Stimulated activated CD4-positive, alpha-beta T cell treated with anti-CD3 and anti-CD28 coated beads, Interleukin-2, amount 100 ng/mL, for 24 hours (primary cell): ENCODE results near the gene DNM2.
"Not testable (repeated sequence)": the region's sequence is repeated elsewhere in the genome, so short reads cannot be mapped to it uniquely, and the experiment has no call there.

Source experiments
- DNase-seq, 2 donors: peaks; one replicate each; pipeline ENCODE4 v3.0.0-alpha.2; 2020

The DNM2 gene

DNA sequence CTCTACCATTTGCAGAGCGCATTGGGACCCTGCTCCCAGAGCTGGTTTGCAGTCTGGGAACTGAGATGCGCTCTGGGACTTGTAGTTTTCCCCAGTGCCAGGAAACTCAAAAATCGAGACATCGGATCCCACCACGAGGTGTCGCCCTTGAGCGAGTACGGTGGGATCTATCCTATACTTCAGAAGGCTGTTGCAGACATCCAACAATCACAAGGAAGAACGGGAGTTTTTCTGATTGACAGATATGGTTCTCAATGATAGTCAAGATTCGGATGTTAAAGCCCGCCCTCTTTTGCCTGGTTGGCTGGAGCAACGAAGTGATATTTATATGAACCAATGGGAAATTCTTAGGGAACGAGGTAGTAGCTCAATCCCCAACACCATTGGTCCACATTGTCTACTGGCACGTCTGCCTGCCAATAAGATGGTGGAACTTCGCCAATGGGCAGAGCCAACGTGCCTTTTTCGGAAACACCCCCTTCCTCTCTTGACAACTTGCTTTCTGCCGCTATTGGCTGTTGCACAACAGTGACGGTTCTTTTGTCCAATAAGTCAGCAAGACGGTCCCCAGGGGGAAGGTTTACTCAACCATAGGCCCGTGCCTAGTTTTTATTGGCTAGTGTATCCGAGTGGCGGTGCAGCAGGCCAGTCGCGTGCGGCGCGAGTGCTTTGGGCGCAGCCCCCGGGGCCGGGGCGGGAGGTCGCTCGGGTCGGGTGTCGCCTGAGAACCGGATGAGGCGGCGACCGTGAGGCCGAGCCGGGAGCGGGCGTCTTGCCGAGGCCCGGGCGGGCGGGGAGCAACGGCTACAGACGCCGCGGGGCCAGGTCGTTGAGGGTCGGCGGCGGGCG, at the start of gene DNM2:
Gene DNM2, plus strand, starts transcription at position 724 of the 849 bp plus-strand sequence. CDS start 164 bp downstream, outside the sequence.
- DNase-seq: peak; percentile 98

DNA sequence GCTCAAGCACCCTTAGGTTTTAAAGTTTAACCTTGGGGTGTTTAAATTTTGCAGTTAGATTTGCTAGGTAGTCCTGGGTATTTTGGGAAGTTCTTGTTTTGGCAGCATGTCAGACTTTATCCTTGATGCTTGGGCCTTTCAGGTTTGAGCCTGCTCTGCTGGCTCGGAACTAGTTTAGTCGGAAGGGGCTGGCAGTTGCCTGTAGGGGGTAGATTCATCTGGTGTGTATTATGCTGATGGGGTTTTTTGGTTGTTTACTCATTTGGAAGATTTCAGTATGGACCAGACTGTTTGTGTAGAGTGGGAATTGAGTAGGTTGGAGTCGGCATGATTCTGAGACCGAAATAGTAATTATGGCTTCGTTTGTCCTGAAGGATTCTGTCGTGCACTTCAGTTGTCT, 48.6 kb upstream of the DNM2 start:
- no peak for DNase-seq

DNA sequence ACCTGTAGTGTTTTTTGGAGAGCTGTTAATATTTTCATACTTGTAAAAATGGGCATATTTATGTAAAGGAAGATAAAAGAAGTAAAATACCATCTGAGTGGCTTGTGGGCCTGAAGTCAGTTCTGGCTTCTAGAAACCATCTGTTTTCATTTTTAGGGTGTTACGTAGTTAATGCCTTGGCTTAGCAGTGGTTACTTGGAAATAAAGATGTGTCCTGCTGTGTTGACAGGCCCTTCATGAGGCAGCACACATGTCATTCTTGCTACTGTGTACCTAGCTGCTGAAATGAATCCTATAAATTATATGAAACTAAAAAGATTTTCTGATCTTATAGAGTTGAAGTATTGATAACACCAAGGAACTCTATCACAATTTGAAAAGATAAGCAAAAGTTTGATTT, 47.7 kb upstream of the DNM2 start:
- no peak for DNase-seq

GRCh38 chr19:10670876-10671804, 46.7 kb upstream of the DNM2 start:
- no peak for DNase-seq

DNA sequence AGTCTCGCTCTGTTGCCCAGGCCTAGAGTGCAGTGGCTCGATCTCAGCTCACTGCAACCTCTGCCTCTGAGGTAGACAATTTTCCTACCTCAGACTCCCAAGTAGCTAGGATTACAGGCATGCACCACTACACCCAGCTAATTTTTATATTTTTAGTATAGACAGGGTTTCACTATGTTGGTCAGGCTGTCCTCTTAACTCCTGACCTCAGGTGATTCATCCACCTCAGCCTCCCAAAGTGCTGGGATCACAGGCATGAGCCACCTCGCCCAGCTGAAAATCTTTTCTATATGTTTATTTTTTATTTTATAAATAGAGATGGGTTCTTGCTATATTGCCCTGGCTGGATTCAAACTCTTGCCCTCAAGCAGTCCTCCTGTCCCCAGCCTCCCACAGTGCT, 46.0 kb upstream of the DNM2 start:
- DNase-seq: not testable (repeated sequence)

DNA sequence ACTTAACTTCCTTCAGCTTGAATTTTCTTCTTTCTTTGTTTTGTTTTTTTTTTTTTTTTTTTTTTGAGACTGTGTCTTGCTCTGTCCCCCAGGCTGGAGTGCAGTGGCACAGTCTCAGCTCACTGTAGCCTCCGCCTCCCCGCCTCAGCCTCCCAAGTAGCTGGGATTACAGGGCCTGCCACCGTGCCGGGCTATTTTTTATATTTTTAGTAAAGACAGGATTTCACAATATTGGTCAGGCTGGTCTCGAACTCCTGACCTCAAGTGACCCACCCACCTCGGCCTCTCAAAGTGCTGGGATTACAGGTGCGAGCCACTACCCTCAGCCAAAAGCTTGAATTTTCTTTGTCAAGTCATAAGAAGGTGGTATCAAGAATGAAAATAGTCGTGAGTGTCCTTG, 42.7 kb upstream of the DNM2 start:
- DNase-seq: not testable (repeated sequence)

- no peak for DNase-seq
These were observed 40.1 kb upstream of the DNM2 start for GRCh38 chr19:10677751-10678150.

GRCh38 chr19:10678813-10679212, 39.1 kb upstream of the DNM2 start:
- DNase-seq: no peak

GRCh38 chr19:10679743-10680142, 38.1 kb upstream of the DNM2 start:
- no peak for DNase-seq

DNA sequence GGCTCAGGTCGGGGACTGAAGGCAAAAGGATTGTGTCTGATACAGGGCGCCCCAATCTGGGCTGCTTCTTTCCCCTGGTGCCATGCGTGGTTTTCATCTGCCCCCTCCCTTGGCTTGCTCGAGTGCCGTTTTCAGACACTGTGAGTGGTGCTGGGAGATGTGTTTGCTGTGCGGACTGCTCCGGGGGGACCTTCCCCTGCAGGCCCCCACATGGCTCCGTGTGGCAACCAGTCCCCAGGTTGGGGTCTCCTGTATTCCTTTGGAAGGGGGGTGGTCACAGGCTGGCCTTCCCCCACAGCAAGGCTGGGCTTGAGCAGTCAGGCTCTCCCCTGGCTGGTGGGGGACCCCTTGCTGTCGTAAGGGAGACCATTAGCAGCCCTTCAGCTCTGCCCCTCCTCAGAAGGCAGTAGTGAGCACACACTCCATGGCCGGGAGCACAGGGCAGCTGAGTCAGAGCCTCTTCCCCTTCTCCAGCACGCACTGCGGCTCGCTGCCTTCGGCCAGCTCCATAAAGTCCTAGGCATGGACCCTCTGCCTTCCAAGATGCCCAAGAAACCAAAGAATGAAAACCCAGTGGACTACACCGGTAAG, 37.2 kb upstream of the DNM2 start:
- DNase-seq: no peak

DNA sequence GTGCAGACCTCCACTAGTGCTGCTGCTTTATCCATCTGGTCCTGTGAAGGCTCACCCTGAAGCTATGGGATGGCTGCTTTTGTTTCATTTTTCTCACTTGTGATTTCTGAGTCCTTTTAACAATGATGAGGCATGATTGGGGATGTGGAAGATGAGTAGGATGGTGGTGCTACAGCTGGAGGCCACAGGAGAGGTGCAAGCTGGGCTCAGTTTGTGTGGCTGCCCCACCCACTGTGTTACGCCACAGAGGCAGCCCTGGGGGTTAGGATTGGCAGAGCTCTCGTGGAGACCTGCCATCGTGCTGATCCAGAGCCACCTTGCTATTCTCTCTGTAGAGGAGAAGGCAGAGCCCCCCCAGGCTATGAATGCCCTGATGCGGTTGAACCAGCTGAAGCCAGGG, 36.2 kb upstream of the DNM2 start:
- DNase-seq: no peak

- DNase-seq: no peak
These were observed 35.3 kb upstream of the DNM2 start for GRCh38 chr19:10682397-10683063.

DNA sequence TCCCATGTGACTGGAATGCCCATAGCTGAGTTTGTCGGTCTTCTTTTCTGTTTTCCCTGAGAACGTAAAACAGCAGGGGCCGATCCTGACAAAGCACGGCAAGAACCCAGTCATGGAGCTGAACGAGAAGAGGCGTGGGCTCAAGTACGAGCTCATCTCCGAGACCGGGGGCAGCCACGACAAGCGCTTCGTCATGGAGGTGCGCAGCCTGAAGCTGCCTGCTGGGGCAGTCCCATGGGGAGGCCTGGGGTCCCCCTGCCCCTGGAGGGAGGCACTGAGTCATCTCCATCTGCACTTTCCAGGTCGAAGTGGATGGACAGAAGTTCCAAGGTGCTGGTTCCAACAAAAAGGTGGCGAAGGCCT, 34.8 kb upstream of the DNM2 start:
- no peak for DNase-seq

DNA sequence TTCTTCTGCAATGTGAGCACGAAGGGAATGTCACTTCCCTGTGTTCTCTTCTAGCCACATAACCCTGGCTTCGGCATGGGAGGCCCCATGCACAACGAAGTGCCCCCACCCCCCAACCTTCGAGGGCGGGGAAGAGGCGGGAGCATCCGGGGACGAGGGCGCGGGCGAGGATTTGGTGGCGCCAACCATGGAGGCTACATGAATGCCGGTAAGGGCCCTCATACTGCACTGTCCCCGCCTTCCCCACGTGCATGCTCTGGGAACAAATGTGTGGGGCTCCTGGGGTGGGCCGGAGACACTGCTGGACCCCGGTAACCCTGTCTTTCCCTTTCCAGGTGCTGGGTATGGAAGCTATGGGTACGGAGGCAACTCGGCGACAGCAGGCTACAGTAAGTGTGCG, 34.3 kb upstream of the DNM2 start:
- DNase-seq: no peak

DNA sequence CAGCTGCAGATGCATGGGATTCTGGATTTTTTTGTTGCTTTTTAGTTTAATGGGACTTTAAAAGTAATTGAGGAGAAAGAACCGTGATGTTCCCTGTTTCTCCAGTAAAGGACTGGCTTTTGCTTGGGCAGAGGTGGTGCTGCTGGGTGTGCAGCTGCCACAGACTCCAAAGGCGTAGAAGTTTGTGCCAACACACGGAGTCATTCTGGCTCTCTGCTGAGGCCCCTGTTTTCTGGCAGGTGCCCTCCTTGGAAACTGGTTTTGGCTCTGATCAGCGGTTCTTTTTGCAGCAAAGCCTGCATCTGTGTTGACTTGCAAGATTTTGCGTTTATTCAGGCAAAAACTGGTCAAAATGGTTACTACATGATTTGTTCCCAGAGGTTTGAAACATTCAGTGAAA, 32.7 kb upstream of the DNM2 start:
- no peak for DNase-seq

DNA sequence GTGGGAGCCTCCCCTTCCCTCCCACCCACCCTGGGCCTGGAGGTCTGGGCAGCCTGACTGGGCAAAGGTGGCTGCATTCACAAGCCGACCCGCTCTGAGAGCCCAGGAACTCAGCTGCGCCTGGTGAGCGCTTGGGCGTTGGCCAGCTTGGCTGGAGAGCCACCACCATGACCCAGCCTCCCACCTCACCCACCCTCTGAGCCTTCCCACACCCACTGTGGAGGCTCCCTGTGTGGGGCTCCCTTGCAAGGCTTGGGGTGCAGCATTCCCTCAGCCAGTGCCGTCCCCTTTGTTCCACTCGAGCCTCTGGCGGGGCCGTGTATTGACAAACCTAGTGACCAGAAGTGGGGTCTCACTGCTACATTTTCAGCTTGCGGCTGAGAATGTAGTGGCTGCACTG, 31.7 kb upstream of the DNM2 start:
- no peak for DNase-seq

DNA sequence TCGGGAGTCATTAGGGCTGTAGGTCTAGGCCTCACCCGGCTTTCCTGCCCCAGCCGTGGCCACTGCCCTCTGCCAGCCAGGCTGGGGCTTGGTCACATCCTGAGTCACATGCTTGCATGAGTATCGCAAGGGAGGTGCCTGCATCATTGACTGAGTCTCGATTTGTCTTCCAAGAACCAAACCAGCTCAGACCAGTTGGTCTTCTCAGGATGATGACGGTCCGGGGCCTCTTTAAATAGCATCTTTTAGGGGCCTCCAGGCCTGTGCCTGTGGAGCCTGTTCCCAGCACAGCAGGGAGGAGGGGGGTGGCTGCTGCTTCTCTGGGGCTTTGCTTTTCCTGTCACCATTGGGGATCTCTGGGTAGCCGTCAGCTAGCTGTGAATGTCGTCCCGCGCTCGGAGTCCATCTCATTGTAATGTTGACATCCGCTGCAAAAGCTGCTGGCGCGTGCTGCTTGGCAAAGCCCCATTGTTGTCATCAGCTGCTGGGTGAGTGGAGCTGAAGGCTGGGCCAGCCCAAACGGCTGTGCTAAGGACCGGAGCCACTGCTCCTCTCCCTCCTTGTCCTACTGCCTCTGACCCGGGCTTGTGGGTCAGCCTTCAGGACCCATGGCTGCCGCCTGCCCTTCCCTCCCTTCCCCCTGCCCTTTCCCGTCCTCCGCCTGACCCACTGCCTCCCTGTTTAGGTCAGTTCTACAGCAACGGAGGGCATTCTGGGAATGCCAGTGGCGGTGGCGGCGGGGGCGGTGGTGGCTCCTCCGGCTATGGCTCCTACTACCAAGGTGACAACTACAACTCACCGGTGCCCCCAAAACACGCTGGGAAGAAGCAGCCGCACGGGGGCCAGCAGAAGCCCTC, 31.0 kb upstream of the DNM2 start:
- DNase-seq: no peak

DNA sequence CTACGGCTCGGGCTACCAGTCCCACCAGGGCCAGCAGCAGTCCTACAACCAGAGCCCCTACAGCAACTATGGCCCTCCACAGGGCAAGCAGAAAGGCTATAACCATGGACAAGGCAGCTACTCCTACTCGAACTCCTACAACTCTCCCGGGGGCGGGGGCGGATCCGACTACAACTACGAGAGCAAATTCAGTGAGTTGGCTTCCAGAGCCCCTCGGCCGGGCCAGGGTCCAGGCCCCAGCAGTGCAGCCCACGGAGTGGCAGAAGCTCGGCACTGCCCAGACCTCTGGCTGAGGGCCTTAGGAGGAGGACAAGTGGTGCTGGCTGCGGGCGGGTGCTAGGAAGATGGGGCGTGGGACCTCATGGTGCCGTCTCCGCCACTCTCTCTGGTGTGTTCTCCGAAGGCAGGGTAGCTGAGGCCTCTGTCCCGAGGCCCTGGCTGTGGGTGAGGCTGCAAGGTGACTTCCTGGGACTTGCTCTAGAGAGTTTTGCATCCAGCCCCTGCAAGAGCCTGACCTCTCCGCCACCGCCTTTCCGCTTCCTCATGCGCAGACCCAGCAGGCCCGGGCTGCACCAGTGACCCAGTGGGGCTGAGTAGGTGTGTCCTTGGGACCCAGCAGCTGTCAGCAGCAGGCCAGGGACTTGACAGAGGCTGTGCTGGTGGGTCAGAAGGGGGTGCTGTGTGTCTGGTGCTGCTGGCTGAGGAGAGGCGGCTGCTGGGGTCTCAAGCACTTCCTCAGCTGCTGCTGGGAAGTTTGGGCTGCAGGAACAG, 30.2 kb upstream of the DNM2 start:
- no peak for DNase-seq

DNA sequence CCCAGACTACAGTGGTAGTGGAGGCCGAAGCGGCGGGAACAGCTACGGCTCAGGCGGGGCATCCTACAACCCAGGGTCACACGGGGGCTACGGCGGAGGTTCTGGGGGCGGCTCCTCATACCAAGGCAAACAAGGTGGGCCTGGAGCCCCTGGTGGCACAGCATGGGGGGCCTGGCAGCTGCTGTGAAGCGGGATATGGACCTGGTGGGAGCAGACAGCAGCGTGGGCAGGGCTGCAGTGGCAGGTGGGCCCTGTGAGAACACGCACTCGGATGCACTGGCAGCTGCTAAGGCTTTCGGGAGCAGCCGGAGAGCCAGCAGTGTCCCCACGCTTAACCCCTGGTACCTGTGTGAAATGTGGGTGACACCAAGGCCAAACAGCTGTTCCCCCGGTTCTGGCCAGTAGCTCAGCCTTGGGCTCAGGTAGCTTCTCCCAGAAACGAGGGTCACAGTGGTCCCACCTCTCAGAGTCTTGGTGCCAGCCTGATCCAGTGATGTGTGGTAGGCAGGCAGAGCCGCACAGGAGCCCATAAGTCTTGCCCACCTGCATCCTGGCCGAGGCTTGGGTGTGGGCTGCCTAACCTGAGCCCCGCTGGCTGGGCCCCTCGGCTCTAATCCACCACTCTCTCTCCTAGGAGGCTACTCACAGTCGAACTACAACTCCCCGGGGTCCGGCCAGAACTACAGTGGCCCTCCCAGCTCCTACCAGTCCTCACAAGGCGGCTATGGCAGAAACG, 29.2 kb upstream of the DNM2 start:
- DNase-seq: no peak

GRCh38 chr19:10690341-10690781, 27.5 kb upstream of the DNM2 start:
- DNase-seq: no peak
